ENCODE data around the gene PPM1F.
A peak's percentile ranks its signal among the peaks of the same experiment; 100 is the strongest.
"Not testable (repeated sequence)": the region's sequence is repeated elsewhere in the genome, so short reads cannot be mapped to it uniquely, and the experiment has no call there.

The PPM1F gene

DNA sequence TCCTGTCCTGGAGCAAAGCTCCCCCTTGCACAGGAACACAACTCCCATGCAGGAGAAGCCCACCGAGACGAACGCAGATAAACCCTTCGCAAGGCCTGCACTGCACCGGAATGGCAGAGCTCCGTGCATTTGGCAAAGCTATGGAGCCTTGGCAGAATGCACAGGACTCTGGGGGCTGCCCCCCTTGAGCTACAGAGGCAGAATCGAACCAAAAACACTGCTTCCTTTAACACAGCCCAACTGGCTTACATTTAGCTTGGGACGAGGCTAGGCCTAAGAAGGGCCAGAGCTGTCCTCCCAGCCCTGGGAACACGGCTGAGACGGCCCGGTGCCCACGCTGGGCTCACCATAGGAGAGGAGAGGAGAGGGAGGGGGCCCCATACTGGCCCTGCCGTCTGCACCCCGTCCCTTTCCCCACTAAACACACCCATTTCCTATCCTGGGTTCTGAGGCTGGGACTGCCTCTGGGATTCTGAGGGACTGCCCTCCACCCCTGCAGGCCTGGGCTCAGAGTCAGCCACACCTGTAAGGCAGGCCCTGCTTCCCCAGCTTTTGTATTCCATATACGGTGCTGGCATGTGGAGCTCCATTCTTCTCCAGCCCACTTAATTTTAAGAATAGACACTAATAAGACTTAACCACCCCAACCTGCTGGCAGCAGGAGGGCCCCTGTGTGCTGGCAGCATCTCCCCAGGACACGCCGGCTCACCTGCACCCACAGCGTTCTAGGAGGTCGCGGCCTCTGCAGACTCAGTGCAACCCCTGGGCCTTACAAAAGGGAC lies 32.9 kb downstream of the PPM1F start:
- DNase-seq (ENCODE audit: low spot score) = no peak

- no peak for DNase-seq (ENCODE audit: low spot score)
These were observed 34.0 kb downstream of the PPM1F start for GRCh38 chr22:21918466-21919185.

DNA sequence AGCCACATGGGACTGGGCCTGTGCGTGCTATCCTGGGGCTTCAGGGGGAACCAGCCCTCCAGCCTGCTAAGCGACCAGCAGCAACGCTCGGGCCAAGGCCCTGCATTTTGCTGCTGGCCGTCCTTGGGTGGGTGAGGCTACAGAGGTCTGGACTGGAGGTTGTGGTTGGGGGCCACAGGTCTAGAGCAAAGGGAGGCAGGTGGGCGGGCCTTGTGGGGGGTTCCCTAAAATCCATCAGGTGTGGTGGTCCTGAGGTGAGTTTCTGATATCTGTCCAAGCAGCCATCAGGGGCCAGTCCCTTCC lies 34.7 kb downstream of the PPM1F start:
- DNase-seq (ENCODE audit: low spot score) = no peak

- DNase-seq (ENCODE audit: low spot score) = peak; percentile 48
These were observed 35.3 kb downstream of the PPM1F start for GRCh38 chr22:21917181-21917958.

DNA sequence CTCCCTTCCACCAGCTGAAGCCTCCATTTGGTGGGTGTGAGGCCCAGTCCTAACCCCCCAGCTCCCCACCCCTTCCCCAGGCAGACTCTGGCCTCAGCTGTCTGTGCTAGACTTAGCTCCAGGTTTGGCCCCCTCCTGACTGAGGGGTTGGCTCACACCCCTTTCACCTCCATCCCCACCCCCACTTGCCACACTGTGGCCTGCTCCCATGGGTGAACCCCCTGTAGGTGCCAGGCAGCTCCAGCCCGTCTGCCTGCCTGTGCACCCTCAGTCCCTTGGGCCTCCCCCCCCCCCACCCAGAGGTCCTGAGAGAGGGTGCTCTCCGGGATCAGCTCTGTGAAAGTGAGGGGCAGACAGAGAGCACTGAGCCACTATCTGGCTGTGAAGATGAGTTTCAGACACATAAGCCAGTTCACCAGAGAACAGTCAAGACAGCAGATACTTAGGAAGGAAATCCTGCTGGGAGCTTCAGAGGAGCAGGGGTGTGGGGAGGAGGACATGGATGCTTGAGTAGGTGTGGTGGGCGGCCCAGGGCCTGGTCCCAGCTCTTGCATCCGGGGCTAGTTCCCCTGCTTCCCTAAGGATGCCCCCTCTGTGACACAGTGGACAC lies 36.2 kb downstream of the PPM1F start:
- no peak for DNase-seq (ENCODE audit: low spot score)

- no peak for DNase-seq (ENCODE audit: low spot score)
These were observed 36.9 kb downstream of the PPM1F start for GRCh38 chr22:21915624-21916308.

GRCh38 chr22:21914033-21914642 lies 38.5 kb downstream of the PPM1F start:
- not testable (repeated sequence) for DNase-seq (ENCODE audit: low spot score)

DNA sequence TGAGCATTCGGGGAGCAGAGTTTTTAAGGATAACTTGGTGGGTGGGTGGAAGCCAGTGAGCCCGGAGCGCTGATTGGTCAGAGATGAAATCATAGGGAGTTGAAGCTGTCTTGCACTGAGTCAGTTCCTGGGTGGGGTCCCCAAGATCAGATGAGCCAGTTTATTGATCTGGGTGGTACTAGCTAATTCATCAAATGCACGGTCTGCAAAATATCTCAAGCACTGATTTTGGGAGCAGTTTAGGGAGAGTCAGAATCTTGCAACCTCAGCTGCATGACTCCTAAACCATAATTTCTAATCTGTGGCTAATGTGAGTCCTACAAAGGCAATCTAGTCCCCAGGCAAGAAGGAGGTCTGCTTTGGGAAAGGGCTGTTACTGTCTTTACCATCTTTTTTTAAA lies 42.3 kb downstream of the PPM1F start:
- DNase-seq (ENCODE audit: low spot score) = not testable (repeated sequence)

DNA sequence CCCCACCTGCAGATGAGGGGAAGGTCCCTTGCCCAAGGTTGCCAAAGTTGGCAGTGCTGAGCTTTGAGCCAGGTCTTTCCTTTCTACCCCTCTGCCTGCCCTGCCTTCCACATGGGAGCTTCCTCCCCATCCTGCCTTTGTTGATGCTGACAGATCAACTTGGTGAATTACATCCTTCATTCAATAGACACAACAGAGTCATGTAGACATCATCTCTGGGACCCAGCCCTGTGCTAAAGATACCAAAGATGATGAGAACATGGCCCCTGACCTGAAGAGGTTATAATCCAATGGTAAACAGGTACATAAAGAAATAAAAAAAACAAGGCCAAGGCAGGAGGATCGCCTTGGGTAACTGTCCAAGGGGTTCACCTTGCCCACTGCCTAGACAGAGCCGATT lies 42.8 kb downstream of the PPM1F start:
- DNase-seq (ENCODE audit: low spot score) = no peak

DNA sequence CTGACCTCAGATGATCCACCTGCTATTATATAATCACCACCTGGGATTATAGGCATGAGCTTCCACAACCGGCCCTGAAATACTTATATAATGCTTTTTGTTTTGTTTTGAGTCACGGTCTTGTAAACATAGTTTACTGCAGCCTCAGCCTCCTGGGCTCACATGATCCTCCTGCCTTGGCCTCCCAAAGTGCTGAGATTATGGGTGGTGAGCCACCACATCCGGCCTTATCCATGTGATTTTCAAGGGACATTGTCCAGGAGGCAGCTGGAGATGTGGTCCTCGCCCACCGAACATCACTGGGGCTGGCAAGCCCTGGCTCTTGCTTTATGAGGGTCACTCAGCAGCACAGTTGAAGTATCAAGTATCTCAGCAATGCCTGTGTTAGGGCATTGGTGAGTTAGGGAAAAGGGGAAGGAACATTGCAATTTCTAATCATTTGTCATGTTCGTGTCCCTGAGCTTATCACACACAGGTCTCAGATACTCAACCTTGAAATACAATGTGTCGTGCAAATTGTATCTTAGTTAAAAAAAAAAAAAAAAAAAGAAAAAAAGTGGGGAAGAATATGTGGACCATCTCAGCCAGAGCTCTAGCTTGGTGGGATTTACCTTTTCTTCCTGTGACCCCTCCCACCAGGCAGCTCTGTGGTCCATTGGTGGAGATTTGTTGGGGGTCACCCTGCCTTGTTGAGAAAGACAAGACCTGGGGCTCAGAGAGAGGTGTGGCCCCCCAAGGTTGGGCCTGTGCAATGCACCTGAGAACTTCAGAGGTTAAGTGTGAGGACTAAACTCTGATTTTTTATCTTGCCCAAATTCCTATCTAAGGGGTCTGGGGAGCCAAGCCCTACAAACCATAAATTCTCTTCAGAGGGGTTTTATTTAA lies 44.8 kb downstream of the PPM1F start:
- no peak for DNase-seq (ENCODE audit: low spot score)

DNA sequence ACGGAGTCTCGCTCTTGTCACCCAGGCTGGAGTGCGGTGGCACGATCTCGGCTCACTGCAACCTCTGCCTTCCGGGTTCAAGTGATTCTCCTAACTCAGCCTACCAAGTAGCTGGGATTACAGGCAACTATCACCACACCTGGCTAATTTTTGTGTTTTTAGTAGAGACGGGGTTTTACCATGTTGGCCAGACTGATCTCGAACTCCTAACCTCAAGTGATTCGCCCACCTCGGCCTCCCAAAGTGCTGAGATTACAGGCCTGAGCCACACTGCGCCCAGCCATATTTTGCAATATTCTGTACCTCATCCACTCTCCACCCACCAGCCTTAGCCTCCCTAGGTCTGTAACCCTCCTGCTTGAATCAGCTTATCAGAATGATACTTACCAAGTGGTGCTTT lies 47.4 kb downstream of the PPM1F start:
- DNase-seq (ENCODE audit: low spot score) = not testable (repeated sequence)

DNA sequence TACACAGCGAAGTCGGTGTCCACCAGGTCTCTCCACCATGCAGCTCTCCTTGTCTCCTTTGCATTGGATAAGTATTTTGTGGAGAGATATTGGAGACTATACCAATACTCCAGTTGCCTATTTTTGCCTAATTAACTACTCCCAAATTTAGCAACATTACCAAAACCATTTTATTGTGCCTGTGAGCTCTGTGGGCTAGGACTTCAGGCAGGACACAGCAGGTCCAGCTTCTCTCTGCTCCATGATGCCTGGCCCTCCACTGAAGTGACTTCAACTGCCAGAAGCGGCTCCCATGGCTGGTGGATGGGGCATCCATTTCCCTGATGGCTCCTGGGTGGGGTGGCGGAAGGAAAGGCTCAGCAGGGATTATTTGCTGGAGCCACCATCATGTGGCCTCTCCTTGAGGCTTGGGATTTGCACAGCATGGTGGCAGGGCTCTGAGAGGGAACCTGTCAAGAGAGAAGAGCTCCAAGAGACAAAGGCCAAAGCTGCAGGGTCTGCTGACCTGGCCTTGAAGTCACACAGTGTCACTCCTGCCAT lies 48.3 kb downstream of the PPM1F start:
- no peak for DNase-seq (ENCODE audit: low spot score)

DNA sequence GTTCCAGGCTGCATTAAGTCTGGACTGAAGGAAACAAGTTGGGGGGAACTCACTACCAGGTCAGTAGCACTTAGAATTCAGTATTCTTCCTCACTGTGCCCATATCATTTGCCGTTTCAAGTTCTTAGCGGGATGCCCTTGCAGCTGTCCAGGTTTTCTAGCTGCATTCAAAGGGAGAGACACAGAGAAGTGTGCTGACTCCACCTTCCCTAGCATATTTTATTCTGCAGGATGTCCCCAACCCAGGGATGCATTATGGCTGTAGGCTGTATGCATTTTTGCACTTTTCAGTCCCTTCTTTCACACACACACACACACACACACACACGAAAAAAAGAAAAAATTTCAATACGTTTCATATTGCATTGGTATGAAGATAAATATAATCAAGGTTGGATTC lies 49.4 kb downstream of the PPM1F start:
- no peak for DNase-seq (ENCODE audit: low spot score)

GRCh38 chr22:21902296-21903087 lies 50.2 kb downstream of the PPM1F start:
- no peak for DNase-seq (ENCODE audit: low spot score)

DNA sequence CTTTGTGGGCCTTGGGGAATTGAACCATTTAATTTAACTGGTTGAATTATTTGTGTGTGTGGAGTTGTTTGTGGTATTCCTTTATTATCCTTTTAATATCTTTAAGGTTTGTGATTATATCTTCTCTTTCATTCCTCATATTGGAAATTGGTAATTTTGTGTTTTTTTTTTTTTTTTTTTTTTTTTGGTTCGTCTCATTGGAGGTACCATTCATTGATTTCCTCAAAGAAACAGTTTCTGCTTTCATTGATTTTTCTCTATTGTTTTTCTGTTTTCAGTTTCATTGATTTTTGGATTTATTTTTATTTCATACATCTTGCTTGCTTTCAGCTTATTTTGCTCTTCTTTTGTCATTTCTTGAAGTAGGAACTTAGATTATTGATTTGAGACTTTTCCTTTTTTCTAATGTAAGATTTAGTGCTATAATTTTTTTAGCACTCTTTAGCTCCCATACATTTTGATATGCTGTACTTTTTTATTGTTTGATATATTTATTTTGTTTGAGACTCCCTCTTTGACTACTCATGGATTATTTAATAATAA lies 54.2 kb downstream of the PPM1F start:
- no peak for DNase-seq (ENCODE audit: low spot score)

DNA sequence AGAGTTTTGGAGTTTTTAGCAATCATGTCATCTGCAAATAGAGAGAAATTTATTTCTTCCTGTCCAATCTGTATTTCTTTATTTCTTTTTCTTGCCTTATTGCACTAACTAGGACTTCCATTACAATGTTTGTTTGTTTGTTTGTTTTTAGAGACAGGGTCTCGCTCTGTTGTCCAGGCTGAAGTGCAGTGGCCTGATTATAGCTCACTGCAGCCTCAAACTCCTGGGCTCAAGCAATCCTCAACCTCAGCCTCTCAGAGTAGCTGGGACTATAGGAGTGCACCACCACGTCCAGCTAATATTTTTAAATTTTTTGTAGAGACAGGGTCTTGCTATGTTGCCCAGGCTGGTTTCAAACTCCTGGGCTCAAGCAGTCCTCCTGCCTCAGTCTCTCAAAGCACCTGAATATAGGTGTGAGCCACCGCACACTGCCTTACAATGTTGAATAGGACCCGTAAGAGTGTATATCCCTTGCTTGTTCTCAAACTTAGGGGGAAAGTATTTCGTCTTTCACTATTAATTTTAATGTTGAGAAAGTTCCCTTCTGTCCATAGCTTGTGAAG lies 55.6 kb downstream of the PPM1F start:
- DNase-seq (ENCODE audit: low spot score) = no peak

DNA sequence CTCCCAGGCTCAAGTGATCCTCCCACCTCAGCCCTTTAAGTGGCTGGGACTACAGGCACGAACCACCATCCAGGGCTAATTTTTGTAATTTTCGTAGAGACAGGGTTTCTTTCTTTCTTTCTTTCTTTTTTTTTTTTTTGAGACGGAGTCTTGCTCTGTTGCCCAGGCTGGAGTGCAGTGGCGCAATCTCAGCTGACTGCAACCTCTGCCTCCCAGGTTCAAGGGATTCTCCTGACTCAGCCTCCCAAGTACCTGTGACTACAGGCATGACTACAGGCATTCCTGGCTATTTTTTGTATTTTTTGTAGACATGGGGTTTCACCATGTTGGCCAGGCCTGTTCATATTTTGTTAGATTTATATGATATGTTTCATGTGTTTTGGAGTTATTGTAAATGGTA lies 56.4 kb downstream of the PPM1F start:
- not testable (repeated sequence) for DNase-seq (ENCODE audit: low spot score)

DNA sequence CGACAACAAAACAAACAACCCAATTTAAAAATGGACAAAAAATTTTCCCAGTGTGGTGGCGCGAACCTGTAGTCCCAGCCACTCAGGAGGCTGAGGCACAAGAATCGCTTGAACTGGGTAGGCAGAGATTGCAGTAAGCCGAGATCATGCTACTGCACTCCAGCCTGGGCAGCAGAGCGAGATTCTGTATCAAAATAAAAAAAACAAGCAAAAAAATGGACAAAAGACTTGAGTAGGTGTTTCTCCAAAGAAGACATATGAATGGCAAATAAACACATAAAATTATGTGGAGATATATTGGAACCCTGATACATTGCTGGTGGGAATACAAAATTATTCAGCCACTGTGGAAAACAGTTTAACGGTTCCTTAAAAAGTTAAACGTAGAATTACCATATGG lies 57.8 kb downstream of the PPM1F start:
- no peak for DNase-seq (ENCODE audit: low spot score)
